Liver (tissue), 3 donors: ENCODE measurements around the gene MIPEP.

Experiments used
- CTCF ChIP-seq: fragments of 150-350 bp; IDR thresholded peaks from 2 replicates; pipeline ENCODE4 v1.5.1; 2017; ENCODE audit warnings: improper control_type of control experiment, low read depth, low read length; ENCODE audit not compliant: missing input control
- SP1 ChIP-seq: IDR thresholded peaks from 2 replicates; pipeline ENCODE4 v1.6.1; 2018; ENCODE audit warnings: antibody characterized with exemption, mild to moderate bottlenecking
- donor health status: healthy.
- donor health status: healthy.

GRCh38 chr13:23849670-23850069, 39.5 kb downstream of the MIPEP start:
- TF ChIP-seq SP1 (no peak), CTCF (no peak)
